ENCODE data around the gene SYT3.

Gene SYT3

DNA sequence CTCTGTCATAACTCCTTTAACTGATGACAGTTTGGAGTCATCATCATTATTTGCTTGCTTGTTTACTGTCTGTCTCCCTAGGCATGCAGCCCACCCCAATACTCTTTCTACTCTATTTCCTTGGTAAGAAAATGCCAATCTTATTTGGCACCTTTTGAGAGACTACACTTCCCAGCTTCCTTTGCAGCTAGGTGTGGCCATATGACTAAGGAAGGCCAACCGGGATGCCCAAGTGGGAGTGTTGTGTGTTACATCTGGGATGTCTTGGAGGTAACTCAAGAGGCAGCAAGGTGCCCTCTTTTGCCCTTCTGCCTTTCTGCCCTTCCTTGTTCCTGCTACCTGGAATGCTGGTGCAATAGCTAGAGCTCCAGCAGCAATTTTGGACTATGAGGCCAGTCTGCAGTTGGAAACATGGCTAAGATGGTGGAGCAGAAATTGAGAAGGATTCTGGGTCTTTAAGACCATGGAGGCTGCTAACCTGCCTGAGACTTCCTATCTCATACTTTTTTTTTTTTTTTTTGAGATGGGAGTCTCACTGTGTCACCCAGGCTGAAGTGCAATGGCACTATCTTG, 37.0 kb upstream of the SYT3 start:
- TF ChIP-seq ZFX (IDR thresholded peaks at IDR 0.05): no peak
- TF ChIP-seq, protein P1, sequence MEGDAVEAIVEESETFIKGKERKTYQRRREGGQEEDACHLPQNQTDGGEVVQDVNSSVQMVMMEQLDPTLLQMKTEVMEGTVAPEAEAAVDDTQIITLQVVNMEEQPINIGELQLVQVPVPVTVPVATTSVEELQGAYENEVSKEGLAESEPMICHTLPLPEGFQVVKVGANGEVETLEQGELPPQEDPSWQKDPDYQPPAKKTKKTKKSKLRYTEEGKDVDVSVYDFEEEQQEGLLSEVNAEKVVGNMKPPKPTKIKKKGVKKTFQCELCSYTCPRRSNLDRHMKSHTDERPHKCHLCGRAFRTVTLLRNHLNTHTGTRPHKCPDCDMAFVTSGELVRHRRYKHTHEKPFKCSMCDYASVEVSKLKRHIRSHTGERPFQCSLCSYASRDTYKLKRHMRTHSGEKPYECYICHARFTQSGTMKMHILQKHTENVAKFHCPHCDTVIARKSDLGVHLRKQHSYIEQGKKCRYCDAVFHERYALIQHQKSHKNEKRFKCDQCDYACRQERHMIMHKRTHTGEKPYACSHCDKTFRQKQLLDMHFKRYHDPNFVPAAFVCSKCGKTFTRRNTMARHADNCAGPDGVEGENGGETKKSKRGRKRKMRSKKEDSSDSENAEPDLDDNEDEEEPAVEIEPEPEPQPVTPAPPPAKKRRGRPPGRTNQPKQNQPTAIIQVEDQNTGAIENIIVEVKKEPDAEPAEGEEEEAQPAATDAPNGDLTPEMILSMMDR (conservative IDR thresholded peaks at IDR 0.05): no peak
- no peak overlapping the region for H3K27ac ChIP-seq

GRCh38 chr19:50673118-50673517, 33.4 kb upstream of the SYT3 start:
- no peak for TF ChIP-seq ZFX (IDR thresholded peaks at IDR 0.05)
- TF ChIP-seq, protein P1 (conservative IDR thresholded peaks at IDR 0.05): no peak
- H3K27ac ChIP-seq: no peak overlapping the region

GRCh38 chr19:50670102-50670380, 30.4 kb upstream of the SYT3 start:
- TF ChIP-seq, protein P1 (conservative IDR thresholded peaks at IDR 0.05): no peak
- TF ChIP-seq ZFX (IDR thresholded peaks at IDR 0.05): no peak
- H3K27ac ChIP-seq: no peak overlapping the region

DNA sequence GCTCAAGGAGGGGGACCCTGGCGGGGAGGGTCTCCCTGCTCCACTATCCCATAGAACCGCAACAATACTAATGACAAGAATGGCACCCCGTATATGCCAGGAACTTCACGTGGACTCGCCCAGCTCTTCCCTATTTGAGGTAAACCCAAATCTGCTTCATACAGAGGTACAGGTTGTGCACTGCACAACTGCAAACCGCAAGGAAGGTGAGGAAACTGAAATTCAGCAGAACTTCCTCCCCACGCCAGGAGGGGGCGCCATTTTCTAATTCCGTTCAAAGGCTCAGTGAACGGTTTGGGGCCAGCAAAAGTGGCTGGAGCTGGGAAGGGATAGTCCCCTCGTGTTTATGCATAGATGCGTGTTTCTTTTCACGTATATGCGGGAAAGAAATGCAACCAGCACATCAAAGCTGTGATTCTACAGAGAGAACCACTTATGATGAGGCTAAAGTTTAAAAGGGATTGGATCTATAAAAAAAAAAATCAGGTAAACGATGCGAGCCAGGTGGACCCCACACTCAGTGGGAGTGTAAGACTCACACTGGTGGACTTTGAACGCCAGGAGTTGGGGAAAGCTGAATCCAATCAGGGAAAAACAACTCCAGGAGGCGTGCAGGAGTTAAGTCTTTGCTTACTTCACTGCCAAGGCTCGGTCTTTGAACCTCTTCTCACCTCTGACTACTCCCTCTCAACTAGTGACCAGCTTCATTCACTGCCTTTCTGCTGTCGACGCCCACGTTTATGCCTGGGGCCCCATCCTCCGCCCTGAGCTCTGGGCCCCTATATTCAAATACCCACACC, 29.8 kb upstream of the SYT3 start:
- H3K27ac ChIP-seq: no peak overlapping the region
- no peak for TF ChIP-seq ZFX (IDR thresholded peaks at IDR 0.05)
- TF ChIP-seq, protein P1 (conservative IDR thresholded peaks at IDR 0.05): peak; percentile 93

DNA sequence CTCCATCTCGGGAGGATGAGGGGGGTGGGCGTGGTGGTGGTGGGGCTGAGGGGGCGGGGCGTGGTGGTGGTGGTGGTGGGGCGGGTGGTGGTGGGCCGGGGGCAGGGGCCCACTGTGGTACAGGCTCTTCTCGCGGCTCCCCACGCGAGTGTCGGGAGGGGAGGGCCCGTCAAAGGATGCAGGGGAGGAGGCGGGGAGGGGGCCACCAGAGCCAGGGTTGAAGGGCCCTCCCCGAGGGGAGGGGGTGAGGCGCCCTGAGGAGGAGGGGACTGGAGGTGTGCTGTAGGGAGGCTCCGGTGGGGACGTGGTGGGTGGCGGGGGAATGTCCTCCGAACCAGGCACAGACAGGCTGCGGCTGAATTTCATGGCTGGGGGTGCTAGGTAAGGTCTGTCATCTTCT, 29.2 kb upstream of the SYT3 start:
- no peak overlapping the region for H3K27ac ChIP-seq
- no peak for TF ChIP-seq ZFX (IDR thresholded peaks at IDR 0.05)
- TF ChIP-seq, protein P1 (conservative IDR thresholded peaks at IDR 0.05): no peak

- no peak overlapping the region for H3K27ac ChIP-seq
- TF ChIP-seq, protein P1 (conservative IDR thresholded peaks at IDR 0.05): no peak
- no peak for TF ChIP-seq ZFX (IDR thresholded peaks at IDR 0.05)
Observed at GRCh38 chr19:50668416-50668815, 28.7 kb upstream of the SYT3 start.

- no peak overlapping the region for H3K27ac ChIP-seq
- TF ChIP-seq ZFX (IDR thresholded peaks at IDR 0.05): no peak
- TF ChIP-seq, protein P1 (conservative IDR thresholded peaks at IDR 0.05): no peak
Observed at GRCh38 chr19:50667759-50668231, 28.1 kb upstream of the SYT3 start.

Data from C4-2B (cell line).